ENCODE data around the gene KRT40.
"Not testable (repeated sequence)": the region's sequence is repeated elsewhere in the genome, so short reads cannot be mapped to it uniquely, and the experiment has no call there.

The KRT40 gene

GRCh38 chr17:40984226-40984625, at the start of gene KRT40:
Gene KRT40 (minus strand): TSS chr17:40984326. CDS start chr17:40984273, 53 bp downstream.
- DNase-seq: no peak

- DNase-seq: no peak
Measured at GRCh38 chr17:41029633-41030245, 45.6 kb upstream of the KRT40 start, which contains the start of gene KRTAP1-4. Gene KRTAP1-4 (minus strand): TSS chr17:41030195. CDS start chr17:41030078, 117 bp downstream.

- no peak for DNase-seq
Measured at GRCh38 chr17:41026715-41027471, 42.8 kb upstream of the KRT40 start, which contains the start of gene KRTAP1-5. Gene KRTAP1-5 (minus strand): TSS chr17:41027208. CDS start chr17:41027155, 53 bp downstream.

- DNase-seq: no peak
Measured at GRCh38 chr17:41024697-41025096, 40.6 kb upstream of the KRT40 start.

GRCh38 chr17:41020336-41020735, 36.2 kb upstream of the KRT40 start:
- DNase-seq: no peak

- no peak for DNase-seq
Measured at GRCh38 chr17:41019415-41019814, 35.3 kb upstream of the KRT40 start.

GRCh38 chr17:41018541-41018940, 34.4 kb upstream of the KRT40 start:
- no peak for DNase-seq

- DNase-seq: no peak
Measured at GRCh38 chr17:41016578-41017215, 32.6 kb upstream of the KRT40 start.

GRCh38 chr17:41015454-41015853, 31.3 kb upstream of the KRT40 start:
- DNase-seq: no peak

- DNase-seq: no peak
Measured at GRCh38 chr17:41013606-41014005, 29.5 kb upstream of the KRT40 start.

GRCh38 chr17:41013181-41013580, 29.1 kb upstream of the KRT40 start:
- DNase-seq: no peak

- DNase-seq: no peak
Measured at GRCh38 chr17:41012326-41013120, 28.4 kb upstream of the KRT40 start.

- DNase-seq: no peak
Measured at GRCh38 chr17:41010441-41010840, 26.3 kb upstream of the KRT40 start.

- no peak for DNase-seq
Measured at GRCh38 chr17:41009936-41010335, 25.8 kb upstream of the KRT40 start.

GRCh38 chr17:41009301-41009760, 25.2 kb upstream of the KRT40 start:
- DNase-seq: no peak

GRCh38 chr17:41008811-41009210, 24.7 kb upstream of the KRT40 start, which contains the start of gene KRTAP3-1:
Gene KRTAP3-1 (minus strand): TSS chr17:41009128. CDS start chr17:41009074, 54 bp downstream.
- no peak for DNase-seq

GRCh38 chr17:41004397-41004796, 20.3 kb upstream of the KRT40 start:
- no peak for DNase-seq

- DNase-seq: no peak
Measured at GRCh38 chr17:41003926-41004325, 19.8 kb upstream of the KRT40 start.

GRCh38 chr17:41002814-41003213, 18.7 kb upstream of the KRT40 start:
- no peak for DNase-seq

GRCh38 chr17:41001795-41002194, 17.7 kb upstream of the KRT40 start:
- DNase-seq: no peak

- not testable (repeated sequence) for DNase-seq
Measured at GRCh38 chr17:40999563-40999962, 15.4 kb upstream of the KRT40 start, which contains the start of gene KRTAP3-2. Gene KRTAP3-2 (minus strand): TSS chr17:40999906. CDS start chr17:40999853, 53 bp downstream.

GRCh38 chr17:40997361-40997760, 13.2 kb upstream of the KRT40 start:
- no peak for DNase-seq

GRCh38 chr17:40996829-40997228, 12.7 kb upstream of the KRT40 start:
- no peak for DNase-seq

Data from activated CD4-positive, alpha-beta T cell treated with anti-CD3 and anti-CD28 coated beads for 4 hours (primary cell).